Measurements from ENCODE around the gene ADAM20.

DNA sequence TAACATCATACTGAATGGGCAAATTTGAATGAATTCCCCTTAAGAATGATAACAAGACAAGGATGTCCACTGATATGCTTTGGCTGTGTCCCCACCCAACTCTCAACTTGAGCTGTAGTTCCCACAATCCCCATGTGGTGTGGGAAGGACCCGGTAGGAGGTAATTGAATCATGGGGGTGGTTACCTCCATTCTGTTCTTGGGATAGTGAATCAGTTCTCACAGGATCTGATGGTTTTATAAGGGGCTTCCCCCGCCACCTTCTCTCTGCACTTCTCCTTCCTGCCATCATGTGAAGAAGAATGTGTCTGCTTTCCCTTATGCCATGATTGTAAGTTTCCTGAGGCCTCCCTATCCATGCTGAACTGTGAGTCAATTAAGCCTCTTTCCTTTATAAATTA, 36.3 kb upstream of the ADAM20 start:
- no peak for TF ChIP-seq EZH2 (IDR thresholded peaks at IDR 0.05; ENCODE audit: insufficient read depth, poor library complexity, severe bottlenecking)
- no peak for TF ChIP-seq EZH2phosphoT487 (IDR thresholded peaks at IDR 0.05; ENCODE audit: insufficient read depth, low read depth)
